A549 (cell line): Measurements from ENCODE around the gene PRRC2B.

Source experiments
- BHLHE40 ChIP-seq: IDR thresholded peaks from 2 replicates; pipeline ENCODE4 v1.6.1; 2012; ENCODE audit warnings: low read depth, low read length, inconsistent platforms
- CHD4 ChIP-seq: fragments of 200-600 bp; sonication (generic); IDR thresholded peaks from 2 replicates; pipeline ENCODE4 v1.6.1; 2016; ENCODE audit warnings: antibody characterized with exemption, mild to moderate bottlenecking, borderline replicate concordance
- CTCF ChIP-seq: fragments of >200 bp; sonication (Bioruptor Twin); formaldehyde crosslinking; IDR thresholded peaks from 3 replicates; pipeline ENCODE4 v1.5.1; 2016
- EP300 ChIP-seq, 2 experiments: fragments of >200 bp; sonication (Bioruptor Twin); formaldehyde crosslinking; IDR thresholded peaks; 2 replicates in 1 of 2; 3 replicates in 1 of 2; pipeline ENCODE4 v1.6.1; 2016 to 2017
- ESRRA ChIP-seq: fragments of 150-350 bp; IDR thresholded peaks from 2 replicates; pipeline ENCODE4 v1.6.1; 2014; ENCODE audit warnings: mild to moderate bottlenecking, low read length, borderline replicate concordance
- HDAC2 ChIP-seq: fragments of 200-600 bp; sonication (generic); IDR thresholded peaks from 2 replicates; pipeline ENCODE4 v1.6.1; 2016
- JUN ChIP-seq, 2 experiments: fragments of >200 bp; sonication (Bioruptor Twin); formaldehyde crosslinking; IDR thresholded peaks; 2 replicates in 1 of 2; 3 replicates in 1 of 2; pipeline ENCODE4 v1.6.1; 2016 to 2017
- MAZ ChIP-seq: fragments of 150-350 bp; IDR thresholded peaks from 2 replicates; pipeline ENCODE4 v1.6.1; 2014; ENCODE audit warnings: antibody characterized with exemption, low read depth, low read length, borderline replicate concordance
- POLR2A ChIP-seq: IDR thresholded peaks from 2 replicates; pipeline ENCODE4 v1.6.1; 2012; ENCODE audit warnings: mild to moderate bottlenecking, low read length
- RFX5 ChIP-seq: fragments of 450-650 bp; IDR thresholded peaks from 2 replicates; pipeline ENCODE4 v1.7.1; 2014; ENCODE audit warnings: antibody characterized with exemption, mild to moderate bottlenecking, moderate library complexity
- RNF2 ChIP-seq: fragments of 200-600 bp; sonication (generic); IDR thresholded peaks from 2 replicates; pipeline ENCODE4 v1.6.1; 2016; ENCODE audit warnings: low read depth, mild to moderate bottlenecking, antibody characterized with exemption, moderate library complexity, borderline replicate concordance
- SMC3 ChIP-seq: fragments of >200 bp; sonication (Bioruptor Twin); formaldehyde crosslinking; IDR thresholded peaks from 3 replicates; pipeline ENCODE4 v1.6.1; 2018; ENCODE audit warnings: inconsistent platforms
- SREBF2 ChIP-seq: fragments of 450-650 bp; IDR thresholded peaks from 2 replicates; pipeline ENCODE4 v1.6.1; 2014; ENCODE audit warnings: mild to moderate bottlenecking, moderate library complexity
- TP53 ChIP-seq: fragments of 250-450 bp; sonication (Bioruptor Pico); IDR thresholded peaks from 2 replicates; pipeline ENCODE4 v1.5.0; 2021; ENCODE audit warnings: mild to moderate bottlenecking, moderate library complexity

GRCh38 chr9:131418143-131419025 is 24.5 kb downstream of the PRRC2B start:
- TF ChIP-seq RNF2 = no peak
- no peak for TF ChIP-seq CTCF
- TF ChIP-seq JUN (IDR thresholded peaks at IDR 0.05) = no peak
- TF ChIP-seq EP300 (IDR thresholded peaks at IDR 0.05) = no peak
- no peak for TF ChIP-seq BHLHE40
- no peak for TF ChIP-seq TP53 (CRISPR knock-in tag)
- no peak for TF ChIP-seq SMC3
- TF ChIP-seq HDAC2 = no peak
- no peak for TF ChIP-seq MAZ
- TF ChIP-seq SREBF2 = no peak
- TF ChIP-seq POLR2A = no peak
- TF ChIP-seq RFX5 = no peak
- no peak for TF ChIP-seq CHD4
- TF ChIP-seq ESRRA = no peak
